ENCODE results near the gene PFDN6.

The PFDN6 gene

GRCh38 chr6:33278392-33278741 lies 11.0 kb upstream of the PFDN6 start:
- no peak overlapping the region for H3K4me3 ChIP-seq (ENCODE audit: insufficient read depth, low read length, poor library complexity, severe bottlenecking)
- H3F3A ChIP-seq (ENCODE audit: insufficient read depth), result peaks cover 73% of the 10 kb centered on the region
- TF ChIP-seq EZH2phosphoT487 (conservative IDR thresholded peaks at IDR 0.05; ENCODE audit: low read length), result no peak
- TF ChIP-seq CTCF (IDR thresholded peaks at IDR 0.05; ENCODE audit: insufficient read depth, low read length, poor library complexity, severe bottlenecking), result no peak
- H3K9me2 ChIP-seq (replicated peaks; ENCODE audit: insufficient read depth, low read length), result no peaks in the 10 kb centered on the region
- no peaks in the 10 kb centered on the region for H3K9me3 ChIP-seq (ENCODE audit: insufficient read depth, low read length)
- H3K36me3 ChIP-seq (ENCODE audit: low read length), result peaks cover 21% of the 10 kb centered on the region
- H3K9ac ChIP-seq (ENCODE audit: low read length), result 0 out of 2 replicates have a peak overlapping the region, but pooled peaks have one; percentile 75
- peaks cover 13% of the 10 kb centered on the region for H4K20me1 ChIP-seq (ENCODE audit: low read depth, low read length)
- H3K4me2 ChIP-seq (ENCODE audit: low read depth, low read length, poor library complexity, severe bottlenecking), result peak overlapping the region; percentile 88
- peaks cover 22% of the 10 kb centered on the region for H3K79me2 ChIP-seq (ENCODE audit: insufficient read depth, low read length)
- no peak overlapping the region for H2AFZ ChIP-seq (ENCODE audit: low read depth, low read length, severe bottlenecking)
- peak overlapping the region; percentile 90 for H3K27ac ChIP-seq (ENCODE audit: low read depth, low read length)
- no peaks in the 10 kb centered on the region for H3K27me3 ChIP-seq (ENCODE audit: low read length)

GRCh38 chr6:33278810-33279209 lies 10.6 kb upstream of the PFDN6 start:
- H3K9me2 ChIP-seq (replicated peaks; ENCODE audit: insufficient read depth, low read length), result no peaks in the 10 kb centered on the region
- peaks cover 68% of the 10 kb centered on the region for H3F3A ChIP-seq (ENCODE audit: insufficient read depth)
- peaks cover 9% of the 10 kb centered on the region; the same call in 1 of the 2 replicates for H4K20me1 ChIP-seq (ENCODE audit: low read depth, low read length)
- H3K27ac ChIP-seq (ENCODE audit: low read depth, low read length), result peak overlapping the region; percentile 90; the same call in 1 of the 2 replicates
- H3K36me3 ChIP-seq (ENCODE audit: low read length), result peaks cover 16% of the 10 kb centered on the region
- no peaks in the 10 kb centered on the region for H3K27me3 ChIP-seq (ENCODE audit: low read length)
- H3K4me2 ChIP-seq (ENCODE audit: low read depth, low read length, poor library complexity, severe bottlenecking), result no peak overlapping the region
- TF ChIP-seq CTCF (IDR thresholded peaks at IDR 0.05; ENCODE audit: insufficient read depth, low read length, poor library complexity, severe bottlenecking) (no peak), EZH2phosphoT487 (conservative IDR thresholded peaks at IDR 0.05; ENCODE audit: low read length) (no peak)
- H3K79me2 ChIP-seq (ENCODE audit: insufficient read depth, low read length), result peaks cover 18% of the 10 kb centered on the region
- no peak overlapping the region for H3K9ac ChIP-seq (ENCODE audit: low read length)
- H3K4me3 ChIP-seq (ENCODE audit: insufficient read depth, low read length, poor library complexity, severe bottlenecking), result no peak overlapping the region
- H2AFZ ChIP-seq (ENCODE audit: low read depth, low read length, severe bottlenecking), result no peak overlapping the region
- H3K9me3 ChIP-seq (ENCODE audit: insufficient read depth, low read length), result no peaks in the 10 kb centered on the region

- no peak overlapping the region for H3K27ac ChIP-seq (ENCODE audit: low read depth, low read length)
- no peaks in the 10 kb centered on the region for H3K9me3 ChIP-seq (ENCODE audit: insufficient read depth, low read length)
- no peak overlapping the region for H2AFZ ChIP-seq (ENCODE audit: low read depth, low read length, severe bottlenecking)
- no peak overlapping the region for H3K4me3 ChIP-seq (ENCODE audit: insufficient read depth, low read length, poor library complexity, severe bottlenecking)
- peaks cover 13% of the 10 kb centered on the region for H3K79me2 ChIP-seq (ENCODE audit: insufficient read depth, low read length)
- H4K20me1 ChIP-seq (ENCODE audit: low read depth, low read length), result peaks cover 5% of the 10 kb centered on the region; the same call in 1 of the 2 replicates
- TF ChIP-seq CTCF (IDR thresholded peaks at IDR 0.05; ENCODE audit: insufficient read depth, low read length, poor library complexity, severe bottlenecking) (no peak), EZH2phosphoT487 (conservative IDR thresholded peaks at IDR 0.05; ENCODE audit: low read length) (no peak)
- no peak overlapping the region for H3K4me2 ChIP-seq (ENCODE audit: low read depth, low read length, poor library complexity, severe bottlenecking)
- H3K27me3 ChIP-seq (ENCODE audit: low read length), result no peaks in the 10 kb centered on the region
- no peaks in the 10 kb centered on the region for H3K9me2 ChIP-seq (replicated peaks; ENCODE audit: insufficient read depth, low read length)
- H3K9ac ChIP-seq (ENCODE audit: low read length), result no peak overlapping the region
- peaks cover 14% of the 10 kb centered on the region; the same call in 1 of the 2 replicates for H3K36me3 ChIP-seq (ENCODE audit: low read length)
- peaks cover 64% of the 10 kb centered on the region for H3F3A ChIP-seq (ENCODE audit: insufficient read depth)
Observed at GRCh38 chr6:33279257-33279695, 10.1 kb upstream of the PFDN6 start.
